ENCODE data around the gene DNAH14. TPM values are rescaled to one million over a fixed set of nuclear protein-coding genes. Genes with fewer than 3 reads are reported as not detected.

The DNAH14 gene
- total and polyA plus RNA-seq, 2 of the 8 experiments (the other 6 are each of a cell fraction or from before 2014, with no cell fraction given), result 8.4 to 40.7 TPM

- Histone ChIP-seq H2BK15ac (ENCODE audit: low read length) (no peak overlapping the region), H4K5ac (ENCODE audit: insufficient read length, low read depth, low read length) (no peak overlapping the region), H4K91ac (replicated peaks; ENCODE audit: insufficient read length, low read length) (no peak overlapping the region), H2BK120ac (replicated peaks; ENCODE audit: low read depth, low read length) (no peak overlapping the region), H2BK20ac (ENCODE audit: low read length) (no peak overlapping the region), H2BK5ac (ENCODE audit: low read depth, low read length) (no peak overlapping the region), H3K9me3 (ENCODE audit: insufficient read depth in 2 of 2, low read depth in 1 of 2, low read length in 1 of 2) (no peaks in the 10 kb centered on the region), H3K79me1 (ENCODE audit: low read depth, low read length) (peaks cover 6% of the 10 kb centered on the region; the same call in 1 of the 2 replicates), H3K4me3 (ENCODE audit: extremely low read depth in 1 of 4, insufficient read depth in 2 of 4, low read depth in 3 of 4, low read length in 4 of 4) (peak overlapping the region in 1 of 4 experiments; percentile 80; a peak in 1 of 8 replicates), H3K56ac (replicated peaks; ENCODE audit: insufficient read length, low read depth, low read length) (no peak overlapping the region), H3K14ac (ENCODE audit: insufficient read length) (no peak overlapping the region), H2AFZ (ENCODE audit: low read length) (no peak overlapping the region), H3K27me3 (replicated peaks in 1 of 4; ENCODE audit: control insufficient read depth in 3 of 4, extremely low read depth in 1 of 4, insufficient read depth in 3 of 4, low read length in 3 of 4) (peaks cover 0 to 3% (median 1%) of the 10 kb centered on the region in 4 experiments; a peak in 2 of 7 replicates), H2BK12ac (ENCODE audit: low read depth, low read length) (no peak overlapping the region; the same call in 1 of the 2 replicates), H4K8ac (ENCODE audit: extremely low read depth, insufficient read depth, low read length) (no peak overlapping the region), H3K18ac (ENCODE audit: extremely low read depth, low read length) (no peak overlapping the region), H3K4ac (replicated peaks; ENCODE audit: insufficient read length, low read depth, low read length) (no peak overlapping the region), H3K9ac (replicated peaks in 1 of 4; ENCODE audit: extremely low read depth in 1 of 4, low read depth in 3 of 4, low read length in 3 of 4) (no peak overlapping the region), H3K4me2 (ENCODE audit: insufficient read depth in 1 of 2, low read depth in 2 of 2, low read length in 2 of 2) (peak overlapping the region in 1 of 2 experiments; percentile 37; a peak in 1 of 4 replicates), H3K36me3 (ENCODE audit: control insufficient read depth in 2 of 4, insufficient read depth in 4 of 4, low read length in 3 of 4) (peaks cover 0 to 2% (median 0%) of the 10 kb centered on the region in 4 experiments; a peak in 2 of 8 replicates), H3K79me2 (ENCODE audit: control insufficient read depth in 1 of 2, insufficient read depth in 2 of 2, low read length in 2 of 2) (peaks cover 13 to 60% of the 10 kb centered on the region in 2 experiments), H3K4me1 (replicated peaks in 1 of 4; ENCODE audit: control insufficient read depth in 3 of 4, insufficient read depth in 4 of 4, low read length in 3 of 4) (peaks cover 3 to 13% (median 12%) of the 10 kb centered on the region in 4 experiments), H4K20me1 (replicated peaks in 1 of 2; ENCODE audit: control insufficient read depth in 1 of 2, insufficient read depth in 2 of 2, low read length in 2 of 2) (peaks cover 6 to 23% of the 10 kb centered on the region in 2 experiments), H3K23ac (ENCODE audit: insufficient read length) (no peak overlapping the region), H3K27ac (ENCODE audit: low read depth, low read length) (no peak overlapping the region), H2AK5ac (ENCODE audit: low read depth, low read length) (no peak overlapping the region), H3K23me2 (ENCODE audit: low read depth, low read length) (peaks cover 11% of the 10 kb centered on the region)
- no peak for TF ChIP-seq BRCA1 (IDR thresholded peaks at IDR 0.05; ENCODE audit: low read depth, low read length)
- TF ChIP-seq CBX5 (IDR thresholded peaks at IDR 0.05; ENCODE audit: low read depth, low read length), result no peak
- no peak for TF ChIP-seq KDM1A (IDR thresholded peaks at IDR 0.05; ENCODE audit: borderline replicate concordance, low read length)
- TF ChIP-seq MAFK (IDR thresholded peaks at IDR 0.05; ENCODE audit: low read depth, low read length), result no peak
- no peak for TF ChIP-seq EZH2 (IDR thresholded peaks at IDR 0.05; ENCODE audit: low read depth, low read length, severe bottlenecking)
- no peak for TF ChIP-seq CHD1 (IDR thresholded peaks at IDR 0.05; ENCODE audit: low read depth, low read length)
- TF ChIP-seq JUN (IDR thresholded peaks at IDR 0.05; ENCODE audit: low read depth, low read length), result no peak
- TF ChIP-seq, protein P1, sequence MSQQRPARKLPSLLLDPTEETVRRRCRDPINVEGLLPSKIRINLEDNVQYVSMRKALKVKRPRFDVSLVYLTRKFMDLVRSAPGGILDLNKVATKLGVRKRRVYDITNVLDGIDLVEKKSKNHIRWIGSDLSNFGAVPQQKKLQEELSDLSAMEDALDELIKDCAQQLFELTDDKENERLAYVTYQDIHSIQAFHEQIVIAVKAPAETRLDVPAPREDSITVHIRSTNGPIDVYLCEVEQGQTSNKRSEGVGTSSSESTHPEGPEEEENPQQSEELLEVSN (IDR thresholded peaks at IDR 0.05), result no peak
- no peak for TF ChIP-seq ZNF274 (IDR thresholded peaks at IDR 0.05; ENCODE audit: borderline replicate concordance, extremely low read depth, low read length)
- no peak for TF ChIP-seq FOSL1 (IDR thresholded peaks at IDR 0.05; ENCODE audit: insufficient read depth, low read depth, low read length)
- ChIA-PET CTCF (ENCODE audit: partially characterized antibody) (interaction anchor here (0.7 to 5.0 kb wide), 7 partner anchors 11 to 113 kb away, joined by 3 to 17 read pairs (median 4); no protein-coding TSS in a partner anchor), POLR2A (ENCODE audit: partially characterized antibody) (interaction anchor here (0.5 to 1.4 kb wide), 4 partner anchors 10 to 51 kb away, joined by 3 to 4 read pairs (median 3); no protein-coding TSS in a partner anchor)
- FAIRE-seq, result no peak
- peak in 1 of 2 experiments; percentile 50 for DNase-seq (ENCODE audit: low read depth in 1 of 2, low spot score in 2 of 2)
- WGBS, 2 experiments (ENCODE audit: extremely low coverage in 1 of 2, insufficient coverage in 1 of 2, insufficient read length in 1 of 2, insufficient replicate concordance in 2 of 2, low coverage in 1 of 2, low lambda C conversion rate in 2 of 2, missing lambda C conversion rate in 1 of 2), result 62% methylated on average over 5 of the region's 5 CpGs; no CpG with 5 or more reads in 1 of the 2 experiments
Observed at GRCh38 chr1:225425201-225425786, 495.8 kb downstream of the DNAH14 start.

Data from H1 (cell line).